Progenitor cell of endocrine pancreas (in vitro differentiated cells): ENCODE results near the gene OR2M7. TPM values are rescaled to one million over a fixed set of nuclear protein-coding genes. Genes with fewer than 3 reads are reported as not detected.

Source experiments
- DNase-seq: peaks from one replicate; pipeline ENCODE4 v3.0.0; 2021; ENCODE audit warnings: low spot score; ENCODE audit not compliant: unreplicated experiment
- H3K27ac Mint-ChIP-seq: 2 replicates; pipeline ENCODE4 v1.8.0; 2021; ENCODE audit warnings: mild to moderate bottlenecking, moderate library complexity, mixed read lengths
- H3K27me3 Mint-ChIP-seq: 2 replicates; pipeline ENCODE4 v1.8.0; 2021; ENCODE audit warnings: mixed read lengths
- H3K36me3 Mint-ChIP-seq: 2 replicates; pipeline ENCODE4 v1.8.0; 2022; ENCODE audit warnings: mixed read lengths; ENCODE audit not compliant: insufficient read depth
- H3K4me1 Mint-ChIP-seq: 2 replicates; pipeline ENCODE4 v1.8.0; 2021; ENCODE audit warnings: low read depth, mixed read lengths
- H3K4me3 Mint-ChIP-seq: 2 replicates; pipeline ENCODE4 v1.8.0; 2021; ENCODE audit warnings: low read depth, mild to moderate bottlenecking, moderate library complexity, mixed read lengths
- H3K9me3 Mint-ChIP-seq: 2 replicates; pipeline ENCODE4 v1.8.0; 2021; ENCODE audit warnings: low read depth, mixed read lengths
- long read RNA-seq: library from polyadenylated mRNA; unstranded; transcript quantifications from one replicate; pipeline ENCODE4 v2.0.0, GENCODE V29; 2020
- total RNA-seq: library from RNA; stranded (reverse); gene quantifications from 2 replicates; pipeline ENCODE4 v1.2.1, GENCODE V29; 2021
- TF ChIP-seq, protein P1 (sequence below): fragments of 200-600 bp; sonication (generic); IDR thresholded peaks from one replicate; pipeline ENCODE4 v1.5.0; 2021; ENCODE audit warnings: antibody characterized with exemption, mild to moderate bottlenecking; ENCODE audit not compliant: unreplicated experiment

Gene OR2M7, protein sequence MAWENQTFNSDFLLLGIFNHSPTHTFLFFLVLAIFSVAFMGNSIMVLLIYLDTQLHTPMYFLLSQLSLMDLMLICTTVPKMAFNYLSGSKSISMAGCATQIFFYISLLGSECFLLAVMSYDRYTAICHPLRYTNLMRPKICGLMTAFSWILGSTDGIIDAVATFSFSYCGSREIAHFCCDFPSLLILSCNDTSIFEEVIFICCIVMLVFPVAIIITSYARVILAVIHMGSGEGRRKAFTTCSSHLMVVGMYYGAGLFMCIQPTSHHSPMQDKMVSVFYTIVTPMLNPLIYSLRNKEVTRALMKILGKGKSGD
- not detected in 2 replicates for total RNA-seq
- long read RNA-seq = 0 reads

DNA sequence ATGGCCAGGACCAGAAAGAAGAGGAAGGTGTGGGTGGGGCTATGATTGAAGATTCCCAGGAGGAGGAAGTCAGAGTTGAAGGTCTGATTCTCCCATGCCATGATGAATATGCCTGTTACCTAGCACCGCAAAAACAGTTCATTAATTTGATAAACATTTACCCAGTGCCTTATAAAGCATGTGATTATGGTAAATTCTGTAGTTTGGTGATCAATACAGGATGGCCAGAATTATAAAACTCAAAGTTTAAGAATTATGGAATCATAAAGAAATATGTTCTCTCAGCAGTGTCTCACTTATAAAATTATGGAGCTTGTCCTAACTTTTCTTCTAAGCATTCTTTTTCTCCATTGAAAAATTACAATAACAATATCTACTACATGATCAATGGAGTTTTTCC, at the start of gene OR2M7:
TSS of gene OR2M7 (minus strand) at position 101 of the 400 bp plus-strand sequence. CDS start at position 101, 0 bp downstream.
- no peak for DNase-seq
- no peaks in the 10 kb centered on the region for H3K4me1 Mint-ChIP-seq
- H3K9me3 Mint-ChIP-seq = peaks cover 68% of the 10 kb centered on the region
- TF ChIP-seq, protein P1, sequence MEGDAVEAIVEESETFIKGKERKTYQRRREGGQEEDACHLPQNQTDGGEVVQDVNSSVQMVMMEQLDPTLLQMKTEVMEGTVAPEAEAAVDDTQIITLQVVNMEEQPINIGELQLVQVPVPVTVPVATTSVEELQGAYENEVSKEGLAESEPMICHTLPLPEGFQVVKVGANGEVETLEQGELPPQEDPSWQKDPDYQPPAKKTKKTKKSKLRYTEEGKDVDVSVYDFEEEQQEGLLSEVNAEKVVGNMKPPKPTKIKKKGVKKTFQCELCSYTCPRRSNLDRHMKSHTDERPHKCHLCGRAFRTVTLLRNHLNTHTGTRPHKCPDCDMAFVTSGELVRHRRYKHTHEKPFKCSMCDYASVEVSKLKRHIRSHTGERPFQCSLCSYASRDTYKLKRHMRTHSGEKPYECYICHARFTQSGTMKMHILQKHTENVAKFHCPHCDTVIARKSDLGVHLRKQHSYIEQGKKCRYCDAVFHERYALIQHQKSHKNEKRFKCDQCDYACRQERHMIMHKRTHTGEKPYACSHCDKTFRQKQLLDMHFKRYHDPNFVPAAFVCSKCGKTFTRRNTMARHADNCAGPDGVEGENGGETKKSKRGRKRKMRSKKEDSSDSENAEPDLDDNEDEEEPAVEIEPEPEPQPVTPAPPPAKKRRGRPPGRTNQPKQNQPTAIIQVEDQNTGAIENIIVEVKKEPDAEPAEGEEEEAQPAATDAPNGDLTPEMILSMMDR = no peak
- no peak within 1 kb of the TSS for H3K27ac Mint-ChIP-seq
- H3K27me3 Mint-ChIP-seq = no peaks in the 10 kb centered on the region
- H3K36me3 Mint-ChIP-seq = no peaks in the 10 kb centered on the region
- no peak within 1 kb of the TSS for H3K4me3 Mint-ChIP-seq

DNA sequence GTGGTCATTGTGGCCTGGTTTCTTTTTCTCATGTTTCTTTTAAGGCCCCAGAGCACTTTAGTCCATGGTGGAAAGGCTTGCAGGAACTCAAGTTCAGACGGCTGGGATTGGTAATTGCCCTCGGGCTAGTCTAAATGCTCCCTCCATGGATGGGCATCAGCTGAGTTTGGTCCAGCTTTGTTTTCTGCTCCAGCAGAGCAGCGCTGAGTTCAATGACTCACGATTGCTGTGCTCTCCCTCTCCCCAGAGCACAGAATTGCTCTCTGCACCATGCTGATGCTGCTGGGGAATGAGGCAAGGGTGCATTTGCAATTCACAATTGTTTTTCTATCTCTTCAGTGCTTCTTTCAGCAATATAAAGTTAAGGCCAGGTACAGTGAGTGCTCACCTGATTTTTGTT, 49.4 kb upstream of the OR2M7 start:
- no peaks in the 10 kb centered on the region for H3K27me3 Mint-ChIP-seq
- DNase-seq = no peak
- H3K27ac Mint-ChIP-seq = no peak overlapping the region
- H3K9me3 Mint-ChIP-seq = peaks cover 77% of the 10 kb centered on the region
- TF ChIP-seq, protein P1 = no peak
- H3K4me3 Mint-ChIP-seq = no peak overlapping the region
- no peaks in the 10 kb centered on the region for H3K4me1 Mint-ChIP-seq
- no peaks in the 10 kb centered on the region for H3K36me3 Mint-ChIP-seq

DNA sequence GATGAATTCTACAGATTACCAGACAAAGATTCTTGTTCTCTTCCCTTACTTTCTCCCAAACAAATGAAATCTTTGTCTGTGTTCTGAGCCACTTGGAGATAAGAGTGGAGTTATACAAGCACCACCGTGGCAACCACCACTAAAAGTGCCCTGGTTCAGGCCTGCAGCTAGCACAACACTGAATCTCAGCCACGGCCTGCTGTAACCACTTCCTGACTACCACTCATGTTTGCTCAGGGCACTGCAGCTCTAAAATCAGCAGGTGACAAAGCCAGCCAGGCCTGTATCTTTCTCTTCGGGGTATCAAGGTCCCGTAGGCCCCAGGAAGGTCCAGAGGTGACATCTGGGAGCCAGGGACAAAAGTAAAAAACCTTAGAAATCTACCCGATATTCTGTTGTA, 48.0 kb upstream of the OR2M7 start:
- H3K4me3 Mint-ChIP-seq = no peak overlapping the region
- no peak overlapping the region for H3K27ac Mint-ChIP-seq
- H3K4me1 Mint-ChIP-seq = no peaks in the 10 kb centered on the region
- H3K9me3 Mint-ChIP-seq = peaks cover 71% of the 10 kb centered on the region
- TF ChIP-seq, protein P1 = no peak
- H3K27me3 Mint-ChIP-seq = no peaks in the 10 kb centered on the region
- no peaks in the 10 kb centered on the region for H3K36me3 Mint-ChIP-seq
- DNase-seq = no peak

DNA sequence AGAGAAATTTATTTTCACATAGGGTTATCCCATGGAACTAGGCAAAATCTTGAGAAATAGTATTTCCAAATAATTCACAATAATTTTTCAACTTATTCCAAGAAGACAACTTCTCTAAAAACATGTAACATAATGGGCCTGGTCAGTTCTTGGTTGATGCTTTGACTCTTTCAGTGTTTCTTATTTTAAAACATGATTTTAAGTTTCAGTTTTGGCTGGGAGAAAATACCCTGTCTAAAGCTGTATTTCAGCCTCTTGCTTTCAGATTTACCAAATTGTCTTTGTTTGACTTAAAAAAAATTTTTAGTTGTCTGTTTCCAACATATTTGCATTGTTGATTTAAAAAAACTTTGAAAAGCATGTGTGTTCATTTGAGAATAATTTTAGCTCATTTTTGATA, 42.2 kb upstream of the OR2M7 start:
- peaks cover 65% of the 10 kb centered on the region for H3K9me3 Mint-ChIP-seq
- DNase-seq = no peak
- H3K36me3 Mint-ChIP-seq = no peaks in the 10 kb centered on the region
- H3K4me3 Mint-ChIP-seq = no peak overlapping the region
- no peaks in the 10 kb centered on the region for H3K27me3 Mint-ChIP-seq
- TF ChIP-seq, protein P1 = no peak
- H3K4me1 Mint-ChIP-seq = no peaks in the 10 kb centered on the region
- no peak overlapping the region for H3K27ac Mint-ChIP-seq

DNA sequence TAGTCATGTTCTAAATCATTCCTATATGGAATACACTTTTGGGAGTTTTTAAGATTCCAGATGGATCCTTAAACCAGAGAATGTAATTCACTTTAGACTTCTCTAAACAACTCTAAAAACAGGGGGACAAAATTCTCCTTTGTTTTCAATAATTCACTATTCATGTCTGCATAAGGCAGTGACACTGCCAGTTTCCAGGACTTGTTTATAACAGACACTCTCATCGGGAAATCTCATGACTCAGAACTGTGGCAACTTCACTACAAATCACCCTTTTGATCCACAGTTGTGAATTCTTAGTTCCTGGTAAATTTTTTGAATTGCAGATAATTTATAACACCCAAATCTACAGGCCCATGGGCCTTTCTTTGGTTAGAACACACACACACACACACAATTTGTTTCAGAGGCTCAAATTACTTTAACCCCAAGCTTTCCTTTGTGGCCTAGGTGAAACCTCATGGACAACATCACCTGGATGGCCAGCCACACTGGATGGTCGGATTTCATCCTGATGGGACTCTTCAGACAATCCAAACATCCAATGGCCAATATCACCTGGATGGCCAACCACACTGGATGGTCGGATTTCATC, 36.9 kb upstream of the OR2M7 start, which contains the start of gene OR2T4:
TSS of gene OR2T4 (plus strand) at position 545 of the 595 bp plus-strand sequence. CDS start at position 545, 0 bp downstream.
- no peaks in the 10 kb centered on the region for H3K36me3 Mint-ChIP-seq
- H3K4me1 Mint-ChIP-seq = no peaks in the 10 kb centered on the region
- no peak within 1 kb of the TSS for H3K4me3 Mint-ChIP-seq
- peaks cover 68% of the 10 kb centered on the region for H3K9me3 Mint-ChIP-seq
- no peak for DNase-seq
- TF ChIP-seq, protein P1 = no peak
- H3K27me3 Mint-ChIP-seq = no peaks in the 10 kb centered on the region
- H3K27ac Mint-ChIP-seq = no peak within 1 kb of the TSS
